Vagina (tissue), 2 donors: ENCODE results near the gene ATP11B. TPM values are rescaled to one million over a fixed set of nuclear protein-coding genes. Genes with fewer than 3 reads are reported as not detected.

Experiments
- DNase-seq, 2 donors: peaks; one replicate each; pipeline ENCODE4 v3.0.0-alpha.2; 2017; ENCODE audit errors: extremely low spot score in 2 of 2
- H3K27ac ChIP-seq: fragments of 200-600 bp; sonication (generic); one replicate; pipeline ENCODE4 v1.5.1; 2019
- H3K27me3 ChIP-seq: fragments of 200-600 bp; sonication (generic); one replicate; pipeline ENCODE4 v1.5.1; 2019
- H3K36me3 ChIP-seq, 2 donors: fragments of 200-600 bp; sonication (generic); one replicate each; pipeline ENCODE4 v1.5.1; 2017 to 2019
- H3K4me1 ChIP-seq: fragments of 200-600 bp; sonication (generic); one replicate; pipeline ENCODE4 v1.5.1; 2019
- H3K4me3 ChIP-seq, 2 donors: fragments of 200-600 bp; sonication (generic); 1 replicate in 1 of 2; 2 replicates in 1 of 2; pipeline ENCODE4 v1.5.1; 2016 to 2019
- H3K9me3 ChIP-seq: fragments of 200-600 bp; sonication (generic); one replicate; pipeline ENCODE4 v1.5.1; 2019
- POLR2A ChIP-seq, 2 donors: fragments of 450-650 bp; IDR thresholded peaks; one replicate each; pipeline ENCODE4 v1.6.1; 2017; ENCODE audit warnings: antibody characterized with exemption in 2 of 2, mild to moderate bottlenecking in 2 of 2, moderate library complexity in 2 of 2
- POLR2AphosphoS5 ChIP-seq, 2 donors: sonication (generic); formaldehyde crosslinking; IDR thresholded peaks; one replicate each; pipeline ENCODE4 v1.9.0; 2017; ENCODE audit warnings: antibody characterized with exemption in 2 of 2, mild to moderate bottlenecking in 2 of 2, low read depth in 1 of 2; ENCODE audit not compliant: insufficient read depth in 1 of 2
- intact Hi-C: fragments of 100-400 bp; cut with DNase I; formaldehyde crosslinking; loops from one replicate; pipeline ENCODE4 v1.15.1; 2023
- total RNA-seq: library from RNA; depleted of rRNA; stranded (reverse); fragments of >200 nt; gene quantifications from one replicate; pipeline ENCODE4 v1.2.3, GENCODE V29; 2016
- TF ChIP-seq, protein P1 (sequence below), 3 experiments: fragments of 450-650 bp in 2 of 3; fragments of 200-600 bp in 1 of 3; sonication (generic) in 1 of 3; IDR thresholded peaks; one replicate each; pipeline ENCODE4 v1.5.1; 2017 to 2019; ENCODE audit warnings: antibody characterized with exemption in 3 of 3, mild to moderate bottlenecking in 2 of 3, moderate library complexity in 2 of 3

The ATP11B gene
- total RNA-seq, 1 donor from 2014 or later = 100 TPM

DNA sequence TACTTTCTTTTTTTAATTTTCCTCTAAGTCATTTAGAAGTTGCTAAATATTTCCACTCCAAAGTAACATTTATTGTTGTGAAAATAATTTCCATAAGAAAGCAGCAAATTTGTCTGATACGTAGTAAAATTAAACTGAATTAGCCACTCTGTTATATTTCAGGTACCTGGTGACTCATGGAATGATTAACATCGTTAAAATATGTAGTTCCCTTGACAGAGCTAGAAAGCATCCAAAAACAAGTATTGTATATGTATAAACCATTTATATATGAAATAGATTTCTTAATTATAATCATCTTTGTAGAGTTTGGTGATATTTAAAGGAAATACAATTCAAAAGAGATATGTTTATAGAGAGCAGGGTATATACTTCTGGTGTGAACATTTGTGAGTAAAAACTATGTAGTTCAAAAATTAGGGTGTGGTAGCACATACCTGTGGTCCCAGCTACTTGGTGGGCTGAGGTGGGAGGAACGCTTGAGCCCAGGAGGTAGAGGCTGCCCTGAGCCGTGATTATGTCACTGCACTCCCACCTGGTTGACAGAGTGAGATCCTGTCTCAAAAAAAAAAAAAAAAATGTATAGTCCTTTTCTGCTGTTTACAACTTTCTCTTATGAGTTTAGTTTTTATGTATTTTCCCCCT, 36.6 kb downstream of the ATP11B start:
- Histone ChIP-seq H3K4me3 (no peak overlapping the region), H3K36me3 (peaks cover 0 to 12% of the 10 kb centered on the region in 2 donors), H3K27ac (no peak overlapping the region), H3K4me1 (peaks cover 8% of the 10 kb centered on the region), H3K27me3 (no peaks in the 10 kb centered on the region), H3K9me3 (no peaks in the 10 kb centered on the region)
- intact Hi-C loops = no loop called here
- TF ChIP-seq POLR2AphosphoS5 (IDR thresholded peaks at IDR 0.05; ENCODE audit: insufficient read depth in 1 of 2, low read depth in 1 of 2) (no peak), POLR2A (IDR thresholded peaks at IDR 0.05) (no peak)
- TF ChIP-seq, protein P1, sequence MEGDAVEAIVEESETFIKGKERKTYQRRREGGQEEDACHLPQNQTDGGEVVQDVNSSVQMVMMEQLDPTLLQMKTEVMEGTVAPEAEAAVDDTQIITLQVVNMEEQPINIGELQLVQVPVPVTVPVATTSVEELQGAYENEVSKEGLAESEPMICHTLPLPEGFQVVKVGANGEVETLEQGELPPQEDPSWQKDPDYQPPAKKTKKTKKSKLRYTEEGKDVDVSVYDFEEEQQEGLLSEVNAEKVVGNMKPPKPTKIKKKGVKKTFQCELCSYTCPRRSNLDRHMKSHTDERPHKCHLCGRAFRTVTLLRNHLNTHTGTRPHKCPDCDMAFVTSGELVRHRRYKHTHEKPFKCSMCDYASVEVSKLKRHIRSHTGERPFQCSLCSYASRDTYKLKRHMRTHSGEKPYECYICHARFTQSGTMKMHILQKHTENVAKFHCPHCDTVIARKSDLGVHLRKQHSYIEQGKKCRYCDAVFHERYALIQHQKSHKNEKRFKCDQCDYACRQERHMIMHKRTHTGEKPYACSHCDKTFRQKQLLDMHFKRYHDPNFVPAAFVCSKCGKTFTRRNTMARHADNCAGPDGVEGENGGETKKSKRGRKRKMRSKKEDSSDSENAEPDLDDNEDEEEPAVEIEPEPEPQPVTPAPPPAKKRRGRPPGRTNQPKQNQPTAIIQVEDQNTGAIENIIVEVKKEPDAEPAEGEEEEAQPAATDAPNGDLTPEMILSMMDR (IDR thresholded peaks at IDR 0.05) = no peak
- DNase-seq = no peak

DNA sequence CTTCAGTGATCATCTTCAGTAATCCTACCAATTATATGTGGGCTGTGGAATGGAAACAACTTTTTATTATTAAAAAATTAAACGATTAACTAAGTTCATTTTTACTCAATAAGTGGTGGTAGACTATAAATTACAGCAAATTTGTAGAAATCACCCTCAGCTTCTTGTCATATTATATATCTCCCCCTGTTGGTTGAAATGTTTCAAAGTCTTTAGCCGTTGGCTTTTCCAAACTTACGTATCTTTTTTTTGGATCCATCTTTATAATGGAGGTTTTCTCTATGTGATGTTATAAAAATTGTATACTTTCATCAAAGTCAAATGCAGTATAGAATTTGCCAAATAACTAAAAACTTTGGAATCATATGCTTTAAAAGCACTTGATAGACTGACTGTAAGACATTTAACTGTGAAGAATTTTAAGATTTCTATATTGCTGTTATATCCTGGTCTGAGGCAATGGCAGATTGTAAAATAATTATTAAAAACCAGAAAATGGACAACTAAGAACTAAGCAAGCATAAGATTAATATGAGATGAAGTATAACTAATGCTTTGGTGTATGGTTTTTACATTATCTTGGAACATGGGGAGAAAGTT, 44.7 kb downstream of the ATP11B start:
- Histone ChIP-seq H3K36me3 (peaks cover 0 to 31% of the 10 kb centered on the region in 2 donors), H3K4me3 (no peak overlapping the region), H3K27ac (no peak overlapping the region), H3K27me3 (no peaks in the 10 kb centered on the region), H3K4me1 (no peaks in the 10 kb centered on the region), H3K9me3 (no peaks in the 10 kb centered on the region)
- no peak for DNase-seq
- TF ChIP-seq POLR2A (IDR thresholded peaks at IDR 0.05) (no peak), POLR2AphosphoS5 (IDR thresholded peaks at IDR 0.05; ENCODE audit: insufficient read depth in 1 of 2, low read depth in 1 of 2) (no peak)
- TF ChIP-seq, protein P1 (IDR thresholded peaks at IDR 0.05) = peak in 1 of 3 experiments; percentile 23
- intact Hi-C loops = no loop called here

DNA sequence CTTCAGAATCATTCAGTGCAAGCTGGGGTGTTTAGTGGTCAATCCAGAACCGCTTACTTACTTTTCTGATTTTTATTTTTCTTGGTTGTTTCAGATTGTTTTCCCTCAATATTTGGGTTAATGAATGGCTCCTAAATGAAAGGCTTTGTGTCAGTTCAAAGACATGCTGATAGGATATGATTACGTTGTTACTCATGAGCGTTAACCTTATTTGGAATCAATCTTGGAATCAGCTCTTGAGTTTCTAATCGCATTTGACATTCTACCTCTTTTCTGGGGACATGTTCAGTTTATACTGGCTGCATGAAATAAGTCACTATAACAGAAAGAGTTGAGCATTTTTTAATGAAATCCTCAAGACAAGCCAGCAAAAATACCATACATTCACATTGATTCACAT, 50.2 kb downstream of the ATP11B start:
- Histone ChIP-seq H3K9me3 (no peaks in the 10 kb centered on the region), H3K27me3 (no peaks in the 10 kb centered on the region), H3K4me3 (no peak overlapping the region), H3K4me1 (no peaks in the 10 kb centered on the region), H3K27ac (no peak overlapping the region), H3K36me3 (peaks cover 0 to 47% of the 10 kb centered on the region in 2 donors)
- DNase-seq = no peak
- TF ChIP-seq, protein P1 (IDR thresholded peaks at IDR 0.05) = no peak
- no peak for TF ChIP-seq POLR2AphosphoS5 (IDR thresholded peaks at IDR 0.05; ENCODE audit: insufficient read depth in 1 of 2, low read depth in 1 of 2)
- no peak for TF ChIP-seq POLR2A (IDR thresholded peaks at IDR 0.05)
- intact Hi-C loops = no loop called here

DNA sequence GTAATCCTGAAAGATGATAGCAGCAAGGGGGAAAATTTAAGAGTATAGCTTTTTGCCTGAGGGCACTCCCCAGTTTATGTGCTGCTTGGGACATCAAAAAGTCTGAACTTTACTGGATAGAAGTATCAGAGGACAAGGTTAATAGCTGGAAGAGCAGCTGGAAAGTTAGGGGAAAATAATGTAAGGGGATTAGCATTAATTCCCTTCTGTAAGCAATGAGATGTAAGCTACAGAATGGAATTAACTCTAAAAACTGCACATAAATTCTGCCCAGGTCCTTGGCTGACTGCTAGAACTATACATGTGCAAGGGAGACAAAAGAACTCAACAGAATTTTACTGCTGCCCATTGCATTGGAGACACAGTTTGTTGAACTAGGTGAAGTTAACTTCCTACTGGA, 55.6 kb downstream of the ATP11B start:
- Histone ChIP-seq H3K9me3 (no peaks in the 10 kb centered on the region), H3K27me3 (no peaks in the 10 kb centered on the region), H3K36me3 (peaks cover 0 to 75% of the 10 kb centered on the region in 2 donors), H3K4me1 (no peaks in the 10 kb centered on the region), H3K4me3 (no peak overlapping the region), H3K27ac (no peak overlapping the region)
- TF ChIP-seq, protein P1 (IDR thresholded peaks at IDR 0.05) = no peak
- TF ChIP-seq POLR2AphosphoS5 (IDR thresholded peaks at IDR 0.05; ENCODE audit: insufficient read depth in 1 of 2, low read depth in 1 of 2) (no peak), POLR2A (IDR thresholded peaks at IDR 0.05) (no peak)
- DNase-seq = no peak
- intact Hi-C loops = no loop called here

DNA sequence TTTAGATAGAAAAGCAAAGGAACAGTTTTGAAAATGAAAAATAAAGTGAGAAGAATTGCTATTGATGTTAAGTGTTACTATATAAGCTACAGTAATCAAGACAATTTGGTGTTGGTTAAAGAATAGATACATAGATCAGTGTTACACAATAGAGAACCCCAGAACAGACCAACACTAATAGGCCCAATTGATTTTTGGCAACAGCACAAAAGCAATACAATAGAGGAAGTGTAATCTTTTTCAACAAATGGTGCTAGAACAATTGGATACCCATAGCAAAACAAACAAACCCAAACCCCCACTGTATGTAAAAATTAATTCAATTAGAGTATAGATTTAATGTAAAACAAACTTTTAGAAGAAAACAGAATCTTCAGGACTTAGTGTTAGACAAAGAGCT, 61.8 kb downstream of the ATP11B start:
- intact Hi-C loops = no loop called here
- Histone ChIP-seq H3K9me3 (no peaks in the 10 kb centered on the region), H3K36me3 (peaks cover 0 to 24% of the 10 kb centered on the region in 2 donors), H3K27me3 (no peaks in the 10 kb centered on the region), H3K4me3 (no peak overlapping the region), H3K4me1 (no peaks in the 10 kb centered on the region), H3K27ac (no peak overlapping the region)
- DNase-seq = no peak
- TF ChIP-seq POLR2A (IDR thresholded peaks at IDR 0.05) = no peak
- no peak for TF ChIP-seq POLR2AphosphoS5 (IDR thresholded peaks at IDR 0.05; ENCODE audit: insufficient read depth in 1 of 2, low read depth in 1 of 2)
- TF ChIP-seq, protein P1 (IDR thresholded peaks at IDR 0.05) = no peak
